Immature natural killer cell (primary cell): ENCODE data around the gene PANX1. TPM values are rescaled to one million over a fixed set of nuclear protein-coding genes. Genes with fewer than 3 reads are reported as not detected.

ENCODE experiments used
- DNase-seq, 3 donors: peaks; one replicate each; pipeline ENCODE4 v3.0.0; 2022; ENCODE audit warnings: mixed read lengths in 1 of 3
- H3K27ac Mint-ChIP-seq, 6 donors: one replicate each; pipeline ENCODE4 v1.8.0; 2020; ENCODE audit warnings: mixed read lengths in 6 of 6, mild to moderate bottlenecking in 5 of 6, inconsistent platforms in 4 of 6, moderate library complexity in 3 of 6
- H3K27me3 Mint-ChIP-seq, 3 donors: one replicate each; pipeline ENCODE4 v1.8.0; 2020 to 2021; ENCODE audit warnings: low read depth in 3 of 3, mild to moderate bottlenecking in 3 of 3, mixed read lengths in 3 of 3, moderate library complexity in 3 of 3, inconsistent platforms in 1 of 3
- H3K36me3 Mint-ChIP-seq, 3 donors: one replicate each; pipeline ENCODE4 v1.8.0; 2020; ENCODE audit warnings: mixed read lengths in 3 of 3, inconsistent platforms in 2 of 3, mild to moderate bottlenecking in 2 of 3
- H3K4me1 Mint-ChIP-seq, 2 donors: one replicate each; pipeline ENCODE4 v1.8.0; 2020; ENCODE audit warnings: inconsistent platforms in 2 of 2, mild to moderate bottlenecking in 2 of 2, mixed read lengths in 2 of 2, moderate library complexity in 1 of 2
- H3K4me3 Mint-ChIP-seq, 5 donors: one replicate each; pipeline ENCODE4 v1.8.0; 2020; ENCODE audit warnings: mild to moderate bottlenecking in 5 of 5, mixed read lengths in 5 of 5, inconsistent platforms in 3 of 5, moderate library complexity in 3 of 5
- H3K9me3 Mint-ChIP-seq, 6 donors: one replicate each; pipeline ENCODE4 v1.8.0; 2020; ENCODE audit warnings: mild to moderate bottlenecking in 6 of 6, mixed read lengths in 6 of 6, inconsistent platforms in 4 of 6, moderate library complexity in 3 of 6
- polyA plus RNA-seq, 3 donors: library from polyadenylated mRNA; unstranded; fragments of 300-500 nt; fragmentation: Illumina TruSeq; gene quantifications; one replicate each; pipeline ENCODE4 v1.2.3, GENCODE V29; 2021

PANX1 gene
- polyA plus RNA-seq, 3 donors from 2014 or later = 9.2 to 16.0 (median 12.8) TPM

GRCh38 chr11:94132152-94132558 lies 3.5 kb downstream of the PANX1 start:
- DNase-seq = no peak
- no peak overlapping the region for H3K27ac Mint-ChIP-seq
- H3K27me3 Mint-ChIP-seq = peaks cover 0 to 5% (median 3%) of the 10 kb centered on the region in 3 donors
- peaks cover 44 to 45% of the 10 kb centered on the region in 2 donors for H3K4me1 Mint-ChIP-seq
- no peak overlapping the region for H3K4me3 Mint-ChIP-seq
- H3K36me3 Mint-ChIP-seq = peaks cover 0 to 3% (median 0%) of the 10 kb centered on the region in 3 donors
- peaks cover 0 to 2% (median 0%) of the 10 kb centered on the region in 6 donors for H3K9me3 Mint-ChIP-seq

GRCh38 chr11:94132823-94133408 lies 4.3 kb downstream of the PANX1 start:
- Mint-ChIP-seq H3K27ac (no peak overlapping the region), H3K36me3 (peaks cover 0 to 3% (median 0%) of the 10 kb centered on the region in 3 donors), H3K9me3 (peaks cover 0 to 2% (median 0%) of the 10 kb centered on the region in 6 donors), H3K27me3 (peaks cover 0 to 3% (median 3%) of the 10 kb centered on the region in 3 donors), H3K4me3 (no peak overlapping the region), H3K4me1 (peaks cover 38 to 43% of the 10 kb centered on the region in 2 donors)
- DNase-seq = no peak

- peaks cover 0 to 2% (median 0%) of the 10 kb centered on the region in 6 donors for H3K9me3 Mint-ChIP-seq
- no peaks in the 10 kb centered on the region for H3K27me3 Mint-ChIP-seq
- H3K4me1 Mint-ChIP-seq = peaks cover 31 to 37% of the 10 kb centered on the region in 2 donors
- DNase-seq = no peak
- peak overlapping the region in 1 of 6 donors; percentile 13 for H3K27ac Mint-ChIP-seq
- no peak overlapping the region for H3K4me3 Mint-ChIP-seq
- H3K36me3 Mint-ChIP-seq = peaks cover 0 to 3% (median 0%) of the 10 kb centered on the region in 3 donors
Measured at GRCh38 chr11:94133752-94134151, 5.1 kb downstream of the PANX1 start.

- no peak overlapping the region for H3K27ac Mint-ChIP-seq
- peaks cover 0 to 2% (median 0%) of the 10 kb centered on the region in 6 donors for H3K9me3 Mint-ChIP-seq
- H3K4me1 Mint-ChIP-seq = peaks cover 32 to 39% of the 10 kb centered on the region in 2 donors
- DNase-seq = no peak
- peaks cover 0 to 3% (median 0%) of the 10 kb centered on the region in 3 donors for H3K36me3 Mint-ChIP-seq
- H3K4me3 Mint-ChIP-seq = no peak overlapping the region
- no peaks in the 10 kb centered on the region for H3K27me3 Mint-ChIP-seq
Measured at GRCh38 chr11:94134651-94135512, 6.2 kb downstream of the PANX1 start.

- Mint-ChIP-seq H3K4me3 (no peak overlapping the region), H3K4me1 (peaks cover 52 to 58% of the 10 kb centered on the region in 2 donors), H3K9me3 (peaks cover 0 to 2% (median 0%) of the 10 kb centered on the region in 6 donors), H3K27ac (no peak overlapping the region), H3K27me3 (no peaks in the 10 kb centered on the region), H3K36me3 (peaks cover 0 to 3% (median 0%) of the 10 kb centered on the region in 3 donors)
- no peak for DNase-seq
Measured at GRCh38 chr11:94139416-94139815, 10.8 kb downstream of the PANX1 start.

GRCh38 chr11:94140154-94140655 lies 11.6 kb downstream of the PANX1 start:
- H3K36me3 Mint-ChIP-seq = peaks cover 0 to 3% (median 0%) of the 10 kb centered on the region in 3 donors
- DNase-seq = no peak
- H3K9me3 Mint-ChIP-seq = peaks cover 0 to 2% (median 0%) of the 10 kb centered on the region in 6 donors
- H3K4me3 Mint-ChIP-seq = no peak overlapping the region
- no peaks in the 10 kb centered on the region for H3K27me3 Mint-ChIP-seq
- no peak overlapping the region for H3K27ac Mint-ChIP-seq
- peaks cover 57 to 65% of the 10 kb centered on the region in 2 donors for H3K4me1 Mint-ChIP-seq

GRCh38 chr11:94141511-94142307 lies 13.1 kb downstream of the PANX1 start:
- Mint-ChIP-seq H3K9me3 (peaks cover 0 to 1% (median 0%) of the 10 kb centered on the region in 6 donors), H3K4me3 (no peak overlapping the region), H3K27ac (peak overlapping the region in 1 of 6 donors; percentile 65), H3K4me1 (peaks cover 57 to 65% of the 10 kb centered on the region in 2 donors), H3K27me3 (no peaks in the 10 kb centered on the region), H3K36me3 (peaks cover 0 to 4% (median 0%) of the 10 kb centered on the region in 3 donors)
- DNase-seq = no peak

GRCh38 chr11:94142308-94143281 lies 14.0 kb downstream of the PANX1 start:
- H3K4me3 Mint-ChIP-seq = no peak overlapping the region
- peak overlapping the region in 2 of 6 donors; percentile 2 to 65 for H3K27ac Mint-ChIP-seq
- peaks cover 56 to 70% of the 10 kb centered on the region in 2 donors for H3K4me1 Mint-ChIP-seq
- peaks cover 0 to 4% (median 0%) of the 10 kb centered on the region in 3 donors for H3K27me3 Mint-ChIP-seq
- H3K36me3 Mint-ChIP-seq = peaks cover 0 to 3% (median 0%) of the 10 kb centered on the region in 3 donors
- DNase-seq = no peak
- no peaks in the 10 kb centered on the region for H3K9me3 Mint-ChIP-seq

GRCh38 chr11:94144216-94144615 lies 15.6 kb downstream of the PANX1 start:
- peak overlapping the region in 1 of 6 donors; percentile 29 for H3K27ac Mint-ChIP-seq

GRCh38 chr11:94144664-94145063 lies 16.0 kb downstream of the PANX1 start:
- no peak for DNase-seq
- peak overlapping the region in 2 of 5 donors; percentile 38 to 40 for H3K4me3 Mint-ChIP-seq
- H3K9me3 Mint-ChIP-seq = no peaks in the 10 kb centered on the region
- H3K36me3 Mint-ChIP-seq = peaks cover 0 to 3% (median 0%) of the 10 kb centered on the region in 3 donors
- H3K27ac Mint-ChIP-seq = peak overlapping the region in 1 of 6 donors; percentile 22
- peaks cover 74 to 91% of the 10 kb centered on the region in 2 donors for H3K4me1 Mint-ChIP-seq
- peaks cover 0 to 8% (median 0%) of the 10 kb centered on the region in 3 donors for H3K27me3 Mint-ChIP-seq

More at GRCh38 chr11:94144216-94144615, 15.6 kb downstream of the PANX1 start:
- Mint-ChIP-seq H3K4me1 (peaks cover 70 to 87% of the 10 kb centered on the region in 2 donors), H3K36me3 (peaks cover 0 to 3% (median 0%) of the 10 kb centered on the region in 3 donors), H3K9me3 (no peaks in the 10 kb centered on the region), H3K4me3 (peak overlapping the region in 2 of 5 donors; percentile 38 to 40), H3K27me3 (peaks cover 0 to 8% (median 0%) of the 10 kb centered on the region in 3 donors)
- DNase-seq = no peak

- Mint-ChIP-seq H3K27ac (peak overlapping the region in 2 of 6 donors; percentile 6 to 62), H3K4me3 (no peak overlapping the region)
Measured at GRCh38 chr11:94145431-94145830, 16.8 kb downstream of the PANX1 start.

GRCh38 chr11:94145916-94146315 lies 17.3 kb downstream of the PANX1 start:
- Mint-ChIP-seq H3K4me3 (peak overlapping the region in 1 of 5 donors; percentile 15), H3K4me1 (peaks cover 79 to 92% of the 10 kb centered on the region in 2 donors), H3K27me3 (peaks cover 0 to 8% (median 0%) of the 10 kb centered on the region in 3 donors), H3K36me3 (peaks cover 0 to 3% (median 0%) of the 10 kb centered on the region in 3 donors), H3K9me3 (no peaks in the 10 kb centered on the region), H3K27ac (peak overlapping the region in 1 of 6 donors; percentile 17)
- no peak for DNase-seq

More at GRCh38 chr11:94145431-94145830, 16.8 kb downstream of the PANX1 start:
- Mint-ChIP-seq H3K36me3 (peaks cover 0 to 3% (median 0%) of the 10 kb centered on the region in 3 donors), H3K4me1 (peaks cover 75 to 92% of the 10 kb centered on the region in 2 donors), H3K9me3 (no peaks in the 10 kb centered on the region), H3K27me3 (peaks cover 0 to 8% (median 0%) of the 10 kb centered on the region in 3 donors)
- DNase-seq = no peak
